ENCODE results near the gene TREM1.

GRCh38 chr6:41263267-41263666 lies 23.2 kb downstream of the TREM1 start:
- TF ChIP-seq, protein P1, sequence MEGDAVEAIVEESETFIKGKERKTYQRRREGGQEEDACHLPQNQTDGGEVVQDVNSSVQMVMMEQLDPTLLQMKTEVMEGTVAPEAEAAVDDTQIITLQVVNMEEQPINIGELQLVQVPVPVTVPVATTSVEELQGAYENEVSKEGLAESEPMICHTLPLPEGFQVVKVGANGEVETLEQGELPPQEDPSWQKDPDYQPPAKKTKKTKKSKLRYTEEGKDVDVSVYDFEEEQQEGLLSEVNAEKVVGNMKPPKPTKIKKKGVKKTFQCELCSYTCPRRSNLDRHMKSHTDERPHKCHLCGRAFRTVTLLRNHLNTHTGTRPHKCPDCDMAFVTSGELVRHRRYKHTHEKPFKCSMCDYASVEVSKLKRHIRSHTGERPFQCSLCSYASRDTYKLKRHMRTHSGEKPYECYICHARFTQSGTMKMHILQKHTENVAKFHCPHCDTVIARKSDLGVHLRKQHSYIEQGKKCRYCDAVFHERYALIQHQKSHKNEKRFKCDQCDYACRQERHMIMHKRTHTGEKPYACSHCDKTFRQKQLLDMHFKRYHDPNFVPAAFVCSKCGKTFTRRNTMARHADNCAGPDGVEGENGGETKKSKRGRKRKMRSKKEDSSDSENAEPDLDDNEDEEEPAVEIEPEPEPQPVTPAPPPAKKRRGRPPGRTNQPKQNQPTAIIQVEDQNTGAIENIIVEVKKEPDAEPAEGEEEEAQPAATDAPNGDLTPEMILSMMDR (IDR thresholded peaks at IDR 0.05): no peak
- TF ChIP-seq POLR2A (IDR thresholded peaks at IDR 0.05): no peak
